NCI-H69 (cell line): Measurements from ENCODE around the gene RAB3B.
"Not testable (repeated sequence)": the region's sequence is repeated elsewhere in the genome, so short reads cannot be mapped to it uniquely, and the experiment has no call there.

Experiments
- DNase-seq: peaks from one replicate; lab custom pipeline; 2025; lab: John Stamatoyannopoulos, UW

The RAB3B gene, protein sequence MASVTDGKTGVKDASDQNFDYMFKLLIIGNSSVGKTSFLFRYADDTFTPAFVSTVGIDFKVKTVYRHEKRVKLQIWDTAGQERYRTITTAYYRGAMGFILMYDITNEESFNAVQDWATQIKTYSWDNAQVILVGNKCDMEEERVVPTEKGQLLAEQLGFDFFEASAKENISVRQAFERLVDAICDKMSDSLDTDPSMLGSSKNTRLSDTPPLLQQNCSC

DNA sequence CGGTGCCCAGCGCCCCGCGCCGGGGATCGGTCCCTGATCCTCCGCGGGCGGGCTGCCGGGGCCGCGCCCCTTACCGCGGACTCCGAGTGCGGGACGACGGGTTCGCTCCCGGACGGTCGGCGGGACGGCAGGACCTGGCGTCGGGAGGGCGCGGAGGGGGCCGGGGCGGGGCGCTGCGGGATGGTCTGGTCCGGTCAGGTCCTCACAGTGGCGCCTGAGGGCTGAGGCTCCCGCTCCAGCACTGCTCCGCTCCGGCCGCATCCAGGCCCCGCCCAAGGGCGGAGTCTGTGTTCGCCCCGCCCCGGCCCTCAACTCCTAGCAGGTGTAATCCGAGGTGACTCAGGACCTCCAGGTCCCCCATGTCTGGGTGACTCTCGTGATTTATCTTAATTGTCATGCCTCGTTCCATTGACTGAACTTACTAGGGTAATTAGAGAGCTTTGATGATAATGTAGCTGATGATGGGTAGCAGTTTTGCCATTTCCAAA lies at the start of gene RAB3B:
RAB3B (minus strand) TSS at position 223 of the 488 bp plus-strand sequence. CDS start 13,583 bp downstream, outside the sequence.
- DNase-seq: peak; percentile 77

DNA sequence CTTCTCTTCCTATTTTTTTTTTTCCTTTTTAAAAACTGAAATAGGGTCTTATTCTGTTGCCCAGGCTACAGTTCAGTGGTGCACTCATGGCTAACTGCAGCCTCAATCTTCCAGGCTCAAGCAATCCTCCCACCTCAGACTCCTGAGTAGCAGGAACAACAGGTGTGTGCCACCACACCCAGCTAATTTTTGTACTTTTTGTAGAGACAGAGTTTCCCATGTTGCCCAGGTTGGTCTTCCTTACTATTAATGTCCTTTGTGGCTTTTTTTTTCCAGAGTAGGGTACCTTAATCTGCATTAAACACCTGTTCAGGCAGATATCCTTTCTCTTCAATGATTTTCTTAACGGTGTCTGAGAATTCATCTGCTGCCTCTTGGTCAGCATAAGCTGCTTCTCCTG lies 47.4 kb upstream of the RAB3B start:
- no peak for DNase-seq

GRCh38 chr1:52037402-52037814 lies 46.9 kb upstream of the RAB3B start:
- DNase-seq: peak; percentile 50

DNA sequence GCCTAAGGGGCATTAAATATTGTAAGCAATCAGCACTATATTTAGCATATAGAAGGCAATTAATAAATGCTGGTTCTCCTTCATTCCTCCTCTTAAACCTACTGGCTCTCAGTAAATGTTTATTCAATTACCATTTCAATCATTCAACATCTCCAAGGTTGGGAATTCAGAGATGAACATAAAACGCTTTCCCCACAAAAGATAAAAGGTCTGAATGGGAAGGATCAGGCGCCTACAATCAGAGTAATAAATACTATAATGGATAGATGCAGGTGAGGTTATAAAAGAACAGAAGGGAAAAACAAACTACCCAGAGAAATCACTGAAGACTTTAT lies 43.5 kb upstream of the RAB3B start:
- DNase-seq: no peak

DNA sequence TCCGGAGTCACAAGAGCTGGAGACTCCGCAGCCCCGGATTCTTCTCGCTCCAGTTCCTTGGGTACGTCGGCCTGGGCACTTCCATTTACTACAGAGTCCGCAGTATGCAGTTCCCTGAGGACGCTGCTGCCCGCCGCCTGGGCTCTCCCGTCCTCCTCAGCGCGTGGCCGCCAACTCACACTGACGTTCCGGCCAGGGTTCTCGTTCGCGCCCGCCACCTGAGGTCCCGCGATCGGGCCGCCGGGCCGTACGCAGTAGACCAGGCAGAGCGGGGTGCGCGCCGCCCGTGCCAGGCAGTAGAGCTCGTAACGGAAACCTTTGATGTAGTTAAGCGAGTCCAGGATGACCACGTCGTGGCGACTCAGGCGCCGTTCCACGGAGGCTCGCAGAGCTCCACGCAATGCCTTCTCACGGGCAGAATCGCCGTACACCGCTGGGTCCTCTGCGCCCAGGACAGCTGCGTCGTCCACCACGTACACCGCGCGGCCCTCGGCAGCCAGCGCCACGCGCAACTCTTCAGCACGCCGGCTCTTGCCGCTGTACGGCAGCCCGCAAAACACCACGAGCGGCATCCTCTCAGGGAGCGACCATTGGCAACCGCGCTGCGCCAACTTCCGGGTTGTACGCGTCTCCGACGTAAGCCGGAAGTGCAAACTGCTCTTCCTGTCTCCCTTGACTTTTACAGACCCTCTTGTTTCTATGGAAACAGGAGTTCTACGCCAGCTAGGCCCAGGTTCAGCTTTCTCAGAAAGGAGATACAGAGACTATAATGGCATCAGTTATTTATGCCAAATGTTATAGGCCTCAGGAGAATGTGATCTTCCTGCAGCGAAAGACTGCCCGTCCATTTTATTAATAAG lies 42.9 kb upstream of the RAB3B start, which contains the start of gene KTI12:
KTI12 (minus strand) TSS at position 621 of the 860 bp plus-strand sequence; CDS start at position 572, 49 bp downstream.
- DNase-seq: peak; percentile 90

DNA sequence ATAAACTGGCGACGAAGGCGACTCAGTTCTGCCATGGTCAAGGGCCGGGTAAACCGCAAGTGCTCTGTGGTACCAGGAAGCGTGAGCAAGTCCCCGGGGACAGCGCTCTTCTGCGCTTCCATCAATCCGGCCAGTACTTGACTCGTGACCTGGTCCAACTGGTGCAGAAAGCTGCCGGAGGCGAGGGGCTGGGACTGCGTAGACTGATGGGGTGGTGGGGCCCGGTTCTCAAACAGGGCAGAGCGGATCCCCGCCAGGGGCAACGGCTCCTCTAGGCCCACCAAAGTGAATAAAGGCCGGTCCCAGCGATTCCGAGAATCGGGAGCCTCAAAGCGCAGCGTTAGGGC lies 42.3 kb upstream of the RAB3B start:
- DNase-seq: peak; percentile 56

DNA sequence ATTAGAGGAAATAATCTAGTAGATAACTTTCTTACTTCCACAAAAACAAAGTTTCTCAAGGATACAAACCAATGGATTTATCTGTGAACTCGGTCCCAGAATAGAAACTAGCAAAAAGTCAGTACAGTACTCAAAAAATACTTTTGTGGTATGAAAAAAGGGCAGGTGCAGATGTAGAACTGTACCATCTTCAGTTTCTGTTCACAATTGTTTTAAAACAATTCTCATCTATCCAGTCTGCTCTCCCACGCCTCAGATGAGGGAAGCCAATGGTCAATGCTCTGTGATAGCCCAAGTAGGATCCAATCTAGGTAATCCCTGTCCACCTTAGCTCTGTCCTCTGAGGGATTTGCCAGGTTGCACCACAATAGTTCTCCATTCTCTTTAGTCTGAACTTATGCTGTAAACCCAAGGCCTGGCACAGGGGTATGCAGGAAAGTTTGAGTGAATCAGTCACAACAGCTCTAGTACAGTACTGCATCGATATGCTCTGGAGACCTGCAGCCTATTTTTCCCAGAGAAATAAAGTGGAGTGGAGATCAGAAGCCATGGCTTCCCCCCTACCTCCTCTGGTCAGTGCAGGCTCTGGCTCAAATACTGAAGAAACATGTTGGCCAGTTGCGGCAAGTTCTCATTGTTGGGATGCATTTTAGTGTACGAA lies 41.8 kb upstream of the RAB3B start:
- peak; percentile 26 for DNase-seq

DNA sequence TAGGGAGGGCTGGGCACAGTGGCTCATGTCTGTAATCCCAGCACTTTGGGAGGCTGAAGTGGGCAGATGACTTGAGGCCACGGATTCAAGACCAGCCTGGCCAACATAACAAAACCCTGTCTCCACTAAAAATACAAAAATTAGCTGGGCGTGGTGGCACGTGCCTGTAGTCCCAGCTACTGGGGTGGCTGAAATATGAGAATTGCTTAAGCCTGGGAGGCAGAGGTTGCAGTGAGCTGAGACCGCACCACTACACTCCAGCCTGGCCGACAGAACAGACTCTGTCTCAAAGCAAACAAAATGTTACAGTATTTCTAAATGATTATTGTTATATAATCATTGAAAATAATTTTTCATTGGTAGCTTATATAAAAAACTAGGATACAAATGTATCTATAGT lies 38.3 kb upstream of the RAB3B start:
- DNase-seq: not testable (repeated sequence)

- DNase-seq: no peak
Measured at GRCh38 chr1:52028328-52028727, 37.8 kb upstream of the RAB3B start.

DNA sequence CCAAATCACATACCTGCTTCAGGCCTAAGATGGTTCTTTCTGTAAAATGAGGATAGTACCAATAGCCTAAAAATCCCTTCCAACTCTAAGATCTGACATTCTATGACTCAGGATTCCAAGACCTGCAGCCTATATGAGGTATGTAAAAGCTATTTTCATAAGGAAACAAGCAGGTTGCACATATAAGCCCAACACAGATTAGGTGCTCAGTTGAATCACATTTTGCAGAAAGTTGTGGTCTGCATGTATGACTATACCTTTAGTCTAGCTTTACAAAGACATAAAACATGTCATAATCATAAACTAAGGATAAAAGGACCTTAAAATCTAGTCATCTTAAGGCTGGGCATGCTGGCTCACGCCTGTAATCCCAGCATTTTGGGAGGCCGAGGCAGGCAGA lies 35.8 kb upstream of the RAB3B start:
- no peak for DNase-seq

DNA sequence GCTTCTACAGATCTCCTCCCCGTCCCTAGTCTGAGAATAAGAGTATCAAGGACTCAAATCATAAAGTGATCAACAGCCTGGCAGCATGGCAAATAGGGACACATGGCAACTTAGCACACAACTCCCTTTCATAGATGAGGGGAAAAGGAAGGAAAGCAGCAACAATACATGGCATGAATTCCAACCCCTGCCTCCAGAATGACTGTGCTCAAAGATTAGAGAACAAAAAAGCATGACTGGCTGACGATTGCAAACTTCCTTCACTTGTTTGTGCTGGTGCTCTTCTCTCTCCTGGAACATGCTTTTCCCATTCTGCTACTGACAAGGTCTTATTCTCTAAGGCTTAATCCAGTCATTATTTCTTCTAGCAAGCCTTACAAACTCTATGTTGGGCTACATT lies 31.6 kb upstream of the RAB3B start:
- DNase-seq: no peak

DNA sequence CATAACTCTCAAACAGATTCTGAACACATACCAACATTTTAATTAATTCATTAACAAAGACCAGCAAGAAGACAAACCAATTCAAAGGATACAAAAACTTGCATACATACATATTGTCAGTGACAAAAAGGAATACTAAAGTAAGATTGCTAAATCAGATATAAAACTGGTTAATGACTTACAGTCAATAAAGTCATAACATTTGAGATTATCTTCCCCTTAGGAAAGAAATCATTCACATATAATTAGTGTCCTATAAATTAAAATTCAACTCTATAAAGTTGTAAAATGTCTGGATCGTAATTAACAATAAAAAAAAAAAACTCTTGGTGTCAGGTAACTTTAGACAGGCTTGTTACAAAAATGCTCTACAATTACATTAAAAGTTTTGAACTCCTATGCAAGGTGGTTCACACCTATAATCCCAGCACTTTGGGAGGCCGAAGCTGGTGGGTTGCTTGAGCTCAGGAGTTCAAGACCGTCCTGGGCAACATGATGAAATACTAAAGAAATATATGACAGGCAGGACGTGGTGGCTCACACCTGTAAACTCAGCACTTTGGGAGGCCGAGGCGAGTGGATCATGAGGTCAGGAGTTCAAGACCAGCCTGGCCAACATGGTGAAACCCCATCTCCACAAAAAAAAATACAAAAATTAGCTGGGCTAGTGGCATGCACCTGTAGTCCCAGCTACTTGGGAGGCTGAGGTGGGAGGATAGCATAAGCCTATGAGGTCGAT lies 17.7 kb upstream of the RAB3B start:
- no peak for DNase-seq

- no peak for DNase-seq
Measured at GRCh38 chr1:52007215-52008002, 16.9 kb upstream of the RAB3B start.

- not testable (repeated sequence) for DNase-seq
Measured at GRCh38 chr1:52006081-52006553, 15.6 kb upstream of the RAB3B start.

GRCh38 chr1:52005548-52005947 lies 15.0 kb upstream of the RAB3B start:
- not testable (repeated sequence) for DNase-seq

DNA sequence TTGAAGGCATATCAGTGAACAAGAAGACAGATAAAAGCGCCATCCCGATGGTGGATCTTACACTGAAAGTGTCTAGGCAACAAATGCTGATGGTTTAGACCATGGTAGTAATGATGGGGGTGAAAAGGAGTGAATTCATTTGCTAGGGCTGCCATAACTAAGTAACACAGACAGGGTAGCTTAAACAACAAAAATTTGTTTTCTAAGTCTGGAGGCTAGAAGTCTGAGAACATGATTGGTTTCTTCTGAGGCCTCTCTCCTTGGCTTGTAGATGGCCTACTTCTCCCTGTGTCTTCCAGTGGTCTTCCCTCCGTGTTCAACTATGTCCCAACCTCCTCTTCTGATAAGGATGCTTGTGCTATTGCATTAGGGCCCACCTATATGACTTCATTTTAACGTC lies 13.4 kb upstream of the RAB3B start:
- no peak for DNase-seq

DNA sequence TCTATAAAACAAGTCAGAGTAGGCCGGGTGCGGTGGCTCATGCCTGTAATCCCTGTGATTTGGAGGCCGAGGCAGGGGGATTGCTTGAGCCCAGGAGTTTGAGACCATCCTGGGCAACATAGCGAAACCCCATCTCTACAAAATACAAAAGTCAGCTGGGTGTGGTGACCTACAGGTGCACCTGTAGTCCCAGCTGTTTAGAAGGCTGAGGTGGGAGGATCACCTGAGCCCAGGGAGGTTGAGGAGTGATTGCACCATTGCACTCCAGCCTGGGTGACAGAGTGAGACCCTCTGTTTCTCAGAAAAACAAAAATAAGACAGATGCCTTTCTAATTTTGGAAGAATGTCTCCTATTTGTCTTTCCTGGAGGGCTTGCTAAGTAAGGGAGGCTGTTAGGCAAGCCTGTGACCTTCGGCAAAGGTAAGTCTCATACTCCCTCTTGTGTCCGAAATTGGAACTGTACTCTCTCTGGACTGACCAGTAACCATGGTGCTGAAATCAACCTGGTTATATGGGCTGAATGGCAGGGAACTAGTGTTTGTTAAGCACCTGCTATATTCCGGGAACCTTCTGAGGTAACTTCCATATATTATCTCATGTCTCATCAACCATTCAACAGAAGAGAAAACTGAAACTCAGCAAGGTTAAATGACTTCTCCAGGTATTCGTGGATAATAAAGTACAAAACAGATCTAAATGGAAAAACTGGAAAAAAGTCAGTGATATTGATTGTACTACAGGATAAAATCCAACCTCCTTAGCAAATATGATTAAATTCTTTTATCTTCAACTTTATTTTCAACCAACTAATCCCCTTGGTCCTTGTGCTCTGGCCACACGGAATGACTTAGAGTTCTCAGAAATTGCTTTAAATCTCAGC lies 11.8 kb upstream of the RAB3B start:
- peak; percentile 82 for DNase-seq

- no peak for DNase-seq
Measured at GRCh38 chr1:51998701-51999100, 8.2 kb upstream of the RAB3B start.

DNA sequence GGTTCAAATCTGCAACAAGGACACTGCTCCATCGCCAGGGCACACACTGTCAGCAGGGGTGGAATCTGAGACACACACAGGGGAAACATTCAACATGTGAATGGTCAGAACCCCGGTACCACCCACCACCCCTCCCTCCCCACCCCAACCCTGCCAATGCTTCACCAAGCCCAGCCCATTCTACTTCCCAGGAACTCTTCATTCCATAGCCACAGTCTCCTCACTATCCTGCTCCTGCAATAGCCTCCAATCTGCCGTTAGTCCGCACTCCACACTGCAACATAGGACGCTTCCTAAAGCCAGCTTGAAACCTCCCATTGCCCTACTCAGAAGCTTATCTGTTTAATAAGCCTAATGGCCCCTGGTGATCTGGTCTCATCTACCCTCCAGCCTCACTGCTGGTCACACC lies 7.5 kb upstream of the RAB3B start:
- DNase-seq: no peak
